Panc1 (cell line): Measurements from ENCODE around the gene ZRANB1. TPM values are rescaled to one million over a fixed set of nuclear protein-coding genes. Genes with fewer than 3 reads are reported as not detected.

Source experiments
- ATAC-seq: fragments of 200-7000 bp; cut with Tn5 transposase; 2 replicates; pipeline ENCODE4 v1.9.1; 2020; ENCODE audit warnings: mild to moderate bottlenecking, moderate library complexity
- BruUV-seq: library from RNA; stranded (reverse); fragments of 400-500 nt; replicated peaks from 2 replicates; lab custom pipeline; 2021; lab: Mats Ljungman, UMichigan
- CTCF ChIA-PET: fragments of 300-600 bp; sonication (Branson Sonifier 250); formaldehyde crosslinking; loops from one replicate; lab custom pipeline; 2022; ENCODE audit warnings: antibody characterized with exemption; lab: Charles Lee
- POLR2A ChIA-PET: fragments of 300-600 bp; sonication (Branson Sonifier 250); formaldehyde crosslinking; loops from one replicate; lab custom pipeline; 2022; ENCODE audit warnings: antibody characterized with exemption; lab: Charles Lee
- DNase-seq: peaks from one replicate; pipeline ENCODE4 v3.0.0-alpha.2; 2010; ENCODE audit warnings: low read depth, low spot score
- H3K27ac ChIP-seq: 2 replicates; pipeline ENCODE4 v1.5.1; 2011; ENCODE audit warnings: mild to moderate bottlenecking, low read length, inconsistent platforms
- H3K27me3 ChIP-seq: fragments of 200-500 bp; sonication (Bioruptor generic); 2 replicates; pipeline ENCODE4 v1.6.0; 2014; ENCODE audit warnings: low read length, inconsistent platforms; ENCODE audit not compliant: control insufficient read depth, insufficient read depth
- H3K36me3 ChIP-seq: fragments of 200-500 bp; sonication (Bioruptor generic); 2 replicates; pipeline ENCODE4 v1.5.1; 2014; ENCODE audit warnings: inconsistent platforms, mild to moderate bottlenecking, low read length, moderate library complexity; ENCODE audit not compliant: control insufficient read depth, insufficient read depth
- H3K4me1 ChIP-seq: 2 replicates; pipeline ENCODE4 v1.5.1; 2011; ENCODE audit warnings: inconsistent platforms, mild to moderate bottlenecking, low read length, moderate library complexity; ENCODE audit not compliant: control insufficient read depth, insufficient read depth
- H3K4me3 ChIP-seq, 2 experiments: 2 replicates each; pipeline ENCODE4 v1.5.1; 2011 to 2012; ENCODE audit warnings: low read depth in 2 of 2, low read length in 2 of 2, mild to moderate bottlenecking in 2 of 2, inconsistent platforms in 1 of 2, moderate library complexity in 1 of 2
- H3K9me3 ChIP-seq: fragments of 200-500 bp; sonication (Bioruptor generic); 2 replicates; pipeline ENCODE4 v1.5.1; 2014; ENCODE audit warnings: low read depth, mild to moderate bottlenecking, inconsistent platforms, low read length, moderate library complexity; ENCODE audit not compliant: control insufficient read depth, insufficient read depth
- CTCF ChIP-seq: fragments of 450-650 bp; IDR thresholded peaks from 2 replicates; pipeline ENCODE4 v1.5.1; 2017; ENCODE audit warnings: mild to moderate bottlenecking
- POLR2AphosphoS5 ChIP-seq: IDR thresholded peaks from 2 replicates; pipeline ENCODE4 v1.6.1; 2012; ENCODE audit warnings: mild to moderate bottlenecking, low read depth, low read length, moderate library complexity
- REST ChIP-seq, 2 experiments: IDR thresholded peaks; 2 replicates each; pipeline ENCODE4 v1.6.1; 2011 to 2012; ENCODE audit warnings: low read depth in 2 of 2, control low read depth in 1 of 2, low read length in 1 of 2, mild to moderate bottlenecking in 1 of 2, moderate library complexity in 1 of 2; ENCODE audit not compliant: insufficient read depth in 1 of 2
- SIN3A ChIP-seq: IDR thresholded peaks from 2 replicates; pipeline ENCODE4 v1.6.1; 2012; ENCODE audit warnings: low read depth, mild to moderate bottlenecking, low read length, moderate library complexity, borderline replicate concordance; ENCODE audit not compliant: insufficient read depth
- TCF7L2 ChIP-seq: IDR thresholded peaks from 2 replicates; pipeline ENCODE4 v1.6.1; 2011; ENCODE audit warnings: mild to moderate bottlenecking, low read depth, low read length, inconsistent platforms
- in situ Hi-C: cut with HindIII; loops from 2 replicates; pipeline ENCODE4 v1.10.0; 2016; ENCODE audit warnings: low sequenced_read_pairs, low pct_unique_long_range_greater_than_20kb
- intact Hi-C: fragments of 100-400 bp; cut with micrococcal nuclease; formaldehyde crosslinking; loops from one replicate; pipeline ENCODE4 v1.10.0; 2022; ENCODE audit not compliant: unreplicated experiment
- total RNA-seq: library from RNA; stranded (reverse); gene quantifications from one replicate; pipeline ENCODE4 v1.2.1, GENCODE V29; 2021; ENCODE audit not compliant: unreplicated experiment

ZRANB1 gene
- total RNA-seq, 1 experiment from 2014 or later: 23.2 TPM

DNA sequence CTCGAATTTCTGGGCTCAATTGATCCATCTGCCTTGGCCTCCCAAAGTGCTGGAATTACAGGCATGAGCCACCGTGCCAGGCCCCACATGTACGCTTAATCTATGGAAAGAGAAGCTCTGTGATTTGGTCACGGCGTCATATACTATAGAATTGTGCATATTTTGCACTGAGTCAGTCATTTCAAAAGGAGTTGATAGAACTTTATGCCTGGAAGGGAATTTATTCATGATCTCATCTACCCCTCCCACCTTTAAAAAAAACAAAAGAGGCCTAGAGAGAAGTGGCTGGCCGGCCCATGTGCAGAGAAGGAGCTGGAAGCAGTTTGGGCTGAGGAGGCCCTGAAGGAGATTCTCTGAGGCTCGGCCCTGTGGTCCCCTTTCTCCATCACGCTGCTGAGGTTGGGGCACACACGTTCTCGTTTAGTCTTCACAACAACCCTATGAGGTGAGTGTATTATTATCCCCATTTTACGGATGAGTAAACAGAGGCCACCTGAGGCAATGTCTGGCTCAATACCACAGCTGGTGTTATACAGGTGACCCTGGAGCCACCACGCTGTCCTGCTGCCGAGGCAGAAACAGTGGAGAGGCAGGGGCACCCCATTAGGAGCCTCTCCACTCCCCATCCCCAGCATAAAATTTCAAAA, 47.2 kb upstream of the ZRANB1 start:
- ATAC-seq (no peak), DNase-seq (no peak)
- no peak for TF ChIP-seq TCF7L2
- no peak for TF ChIP-seq CTCF
- no peak for TF ChIP-seq REST (IDR thresholded peaks at IDR 0.05; ENCODE audit: insufficient read depth in 1 of 2, low read depth in 2 of 2, low read length in 1 of 2)
- TF ChIP-seq POLR2AphosphoS5: no peak
- no peak for TF ChIP-seq SIN3A
- in situ Hi-C loops: no loop called here
- H3K9me3 ChIP-seq: no peaks in the 10 kb centered on the region
- peaks cover 7% of the 10 kb centered on the region for H3K27me3 ChIP-seq
- no TSS peak for BruUV-seq
- POLR2A ChIA-PET: no interaction called here
- H3K4me1 ChIP-seq: no peaks in the 10 kb centered on the region; the same call in 1 of the 2 replicates
- H3K4me3 ChIP-seq: no peak overlapping the region
- no peaks in the 10 kb centered on the region for H3K36me3 ChIP-seq
- no peak overlapping the region for H3K27ac ChIP-seq
- CTCF ChIA-PET: no interaction called here
- intact Hi-C loops: no loop called here

- H3K36me3 ChIP-seq: no peaks in the 10 kb centered on the region
- H3K27ac ChIP-seq: no peak overlapping the region
- no peak for ATAC-seq
- TF ChIP-seq POLR2AphosphoS5 (no peak), TCF7L2 (no peak), SIN3A (no peak)
- BruUV-seq: no TSS peak
- no peak for DNase-seq
- in situ Hi-C loops: no loop called here
- H3K4me1 ChIP-seq: no peaks in the 10 kb centered on the region; the same call in 1 of the 2 replicates
- CTCF ChIA-PET: interaction anchor here (0.5 kb wide), 1 partner anchor 321 kb away, joined by 3 read pairs; no protein-coding TSS in a partner anchor
- intact Hi-C loops: no loop called here
- H3K27me3 ChIP-seq: peaks cover 12% of the 10 kb centered on the region
- POLR2A ChIA-PET: no interaction called here
- H3K4me3 ChIP-seq: no peak overlapping the region
- no peaks in the 10 kb centered on the region for H3K9me3 ChIP-seq
These were observed 45.2 kb upstream of the ZRANB1 start for GRCh38 chr10:124896751-124897150.

DNA sequence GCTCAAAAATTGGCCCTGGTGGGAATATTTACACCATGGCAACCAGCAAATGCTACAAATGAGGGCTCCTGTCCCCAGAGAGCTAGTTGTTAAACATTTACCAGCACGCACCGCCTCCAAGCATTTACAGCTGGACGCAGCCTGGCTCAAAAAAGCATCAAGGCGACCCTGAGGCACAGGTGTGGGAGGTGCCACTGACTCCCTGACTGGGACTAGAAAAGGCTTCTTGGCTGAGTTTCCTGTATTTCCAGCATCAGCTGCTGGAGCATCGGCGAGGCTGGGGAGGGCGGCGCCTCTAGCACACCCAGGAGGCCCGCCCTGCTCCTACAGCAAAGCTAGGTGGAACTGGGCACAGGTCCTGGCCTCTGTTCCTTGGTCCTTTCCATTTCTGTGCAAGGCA, 43.5 kb upstream of the ZRANB1 start:
- no peaks in the 10 kb centered on the region for H3K9me3 ChIP-seq
- TF ChIP-seq POLR2AphosphoS5: no peak
- TF ChIP-seq REST (IDR thresholded peaks at IDR 0.05; ENCODE audit: insufficient read depth in 1 of 2, low read depth in 2 of 2, low read length in 1 of 2): no peak
- no peak for TF ChIP-seq TCF7L2
- TF ChIP-seq CTCF: no peak
- no peak for TF ChIP-seq SIN3A
- in situ Hi-C loops (no loop called here), intact Hi-C loops (no loop called here)
- ATAC-seq (no peak), DNase-seq (no peak)
- no peaks in the 10 kb centered on the region; the same call in 1 of the 2 replicates for H3K4me1 ChIP-seq
- no TSS peak for BruUV-seq
- no peaks in the 10 kb centered on the region for H3K36me3 ChIP-seq
- peaks cover 21% of the 10 kb centered on the region for H3K27me3 ChIP-seq
- ChIA-PET POLR2A (no interaction called here), CTCF (no interaction called here)
- H3K4me3 ChIP-seq: no peak overlapping the region
- no peak overlapping the region for H3K27ac ChIP-seq
